ENCODE measurements around the gene CNTNAP1. TPM values are rescaled to one million over a fixed set of nuclear protein-coding genes. Genes with fewer than 3 reads are reported as not detected.
A peak's percentile ranks its signal among the peaks of the same experiment; 100 is the strongest.
"Not testable (repeated sequence)": the region's sequence is repeated elsewhere in the genome, so short reads cannot be mapped to it uniquely, and the experiment has no call there.

The CNTNAP1 gene
- total RNA-seq, 1 experiment from 2014 or later, result 19.2 TPM

GRCh38 chr17:42740699-42741098 is 58.4 kb downstream of the CNTNAP1 start:
- DNase-seq (ENCODE audit: low spot score), result no peak

GRCh38 chr17:42742916-42743315 is 60.6 kb downstream of the CNTNAP1 start:
- DNase-seq (ENCODE audit: low spot score), result not testable (repeated sequence)

DNA sequence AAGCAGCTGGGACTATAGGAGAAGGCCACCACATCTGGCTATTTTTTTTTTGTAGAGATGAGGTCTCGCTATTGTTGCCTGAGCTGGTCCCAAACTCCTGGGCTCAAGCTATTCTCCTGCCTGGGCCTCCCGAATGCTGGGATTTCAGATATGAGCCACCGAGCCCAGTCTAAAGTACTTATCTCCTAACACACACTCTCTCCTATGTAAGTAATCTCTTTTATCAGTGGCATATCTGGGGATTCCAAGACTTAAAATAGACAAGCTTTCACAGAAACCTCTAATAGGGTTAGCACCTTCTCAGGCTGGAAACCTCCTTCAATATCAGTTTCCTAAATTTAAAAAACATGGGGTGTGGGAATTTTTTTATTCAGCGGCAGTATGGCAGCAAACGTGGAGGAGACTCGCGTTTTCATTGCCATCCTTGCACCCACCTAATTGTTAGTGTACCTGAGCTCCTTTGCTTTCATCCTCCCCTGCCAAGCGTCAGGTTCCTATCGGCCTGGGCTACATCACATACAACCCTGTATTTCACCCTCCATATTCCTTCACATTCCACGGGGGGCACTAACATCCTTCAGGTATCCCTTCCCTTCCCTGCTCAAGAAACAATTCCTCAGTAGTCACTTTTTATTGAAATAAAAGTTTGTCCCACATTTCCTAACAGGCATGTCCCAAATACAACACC is 61.4 kb downstream of the CNTNAP1 start:
- no peak for DNase-seq (ENCODE audit: low spot score)

DNA sequence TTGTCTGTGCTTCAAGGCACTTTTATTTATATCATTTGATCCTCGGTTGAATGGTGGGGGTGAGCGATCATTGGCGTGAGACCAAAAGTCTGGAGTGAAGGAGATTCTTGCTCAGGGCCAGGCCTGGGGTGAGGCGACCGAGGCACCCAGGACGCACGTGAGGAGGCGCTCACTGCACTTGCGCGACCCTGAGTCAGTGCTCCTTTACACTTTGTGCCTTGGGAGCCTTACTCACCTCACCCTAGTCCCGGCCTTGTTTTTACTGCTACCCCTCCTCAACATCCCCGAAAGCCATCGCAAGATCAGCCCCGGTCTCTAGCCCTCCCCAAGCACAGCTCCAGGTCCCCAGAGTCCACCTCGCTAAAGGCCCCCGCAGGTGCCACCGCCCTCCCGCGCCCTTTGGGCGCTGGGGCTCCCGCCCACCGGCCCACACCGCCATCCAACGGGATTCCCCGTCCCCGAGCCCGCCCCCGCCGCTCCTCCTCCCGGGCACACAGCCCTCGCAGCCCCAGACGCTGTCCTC is 62.0 kb downstream of the CNTNAP1 start:
- peak; percentile 55 for DNase-seq (ENCODE audit: low spot score)

GRCh38 chr17:42744806-42745617 is 62.7 kb downstream of the CNTNAP1 start, which contains the start of gene EZH1:
Gene EZH1, minus strand, starts transcription at chr17:42745040. Its CDS starts 16,099 bp downstream, at chr17:42728941.
- DNase-seq (ENCODE audit: low spot score), result peak; percentile 86

DNA sequence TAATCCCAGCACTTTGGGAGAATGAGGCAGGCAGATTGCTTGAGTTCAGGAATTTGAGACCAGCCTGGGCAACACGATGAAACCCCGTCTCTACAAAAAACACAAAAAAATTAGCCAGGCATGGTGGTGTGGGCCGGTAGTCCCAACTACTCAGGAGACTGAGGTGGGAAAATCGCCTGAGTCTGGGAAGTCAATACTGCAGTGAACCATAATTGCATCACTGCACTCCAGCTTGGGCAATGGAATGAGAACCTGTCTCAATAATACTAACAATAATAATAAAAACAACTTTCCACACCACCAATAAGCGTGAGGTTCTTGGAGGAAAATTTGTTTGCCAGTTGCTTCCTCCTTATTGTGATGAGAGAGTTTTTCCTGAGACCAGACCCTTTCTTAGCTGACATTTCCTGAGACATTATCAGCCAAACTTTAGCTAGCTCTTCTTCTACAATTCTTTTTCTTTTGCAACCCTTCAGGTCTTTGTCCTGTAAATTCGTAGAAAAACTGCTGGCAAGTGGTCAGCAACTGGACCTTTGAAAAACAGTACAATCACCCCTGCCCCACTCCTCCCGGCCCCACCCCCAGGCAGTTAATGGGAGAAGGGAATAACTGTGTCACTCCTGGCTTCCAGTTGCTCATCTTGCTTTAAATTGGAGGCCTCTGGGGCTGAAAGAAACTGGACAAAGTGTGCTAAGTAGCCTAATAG is 66.0 kb downstream of the CNTNAP1 start:
- DNase-seq (ENCODE audit: low spot score), result no peak

- no peak for DNase-seq (ENCODE audit: low spot score)
Measured at GRCh38 chr17:42748908-42749798, 66.8 kb downstream of the CNTNAP1 start.

Other genes with a start within 250 kb of the CNTNAP1 start
- 23.4 and 24.1 TPM in 2 replicates for gene ATP6V0A1, start 223.7 kb upstream of the CNTNAP1 start, total RNA-seq (2014; rRNA removed; shearing (Covaris generic))
- gene NAGLU, start 146.3 kb upstream of the CNTNAP1 start, total RNA-seq (2014; rRNA removed; shearing (Covaris generic)), result 79.2 and 80.1 TPM in 2 replicates
- 1.3 and 1.6 TPM in 2 replicates for gene HSD17B1, start 129.6 kb upstream of the CNTNAP1 start, total RNA-seq (2014; rRNA removed; shearing (Covaris generic))
- 53.9 and 63.6 TPM in 2 replicates for gene COASY, start 120.4 kb upstream of the CNTNAP1 start, total RNA-seq (2014; rRNA removed; shearing (Covaris generic))
- 47.1 and 52.9 TPM in 2 replicates for gene MLX, start 115.4 kb upstream of the CNTNAP1 start, total RNA-seq (2014; rRNA removed; shearing (Covaris generic))
- 21.4 and 29.9 TPM in 2 replicates for gene PSMC3IP, start 104.8 kb upstream of the CNTNAP1 start, total RNA-seq (2014; rRNA removed; shearing (Covaris generic))
- gene RETREG3, start 73.2 kb upstream of the CNTNAP1 start, total RNA-seq (2014; rRNA removed; shearing (Covaris generic)), result 62.3 and 63.0 TPM in 2 replicates
- 157 and 159 TPM in 2 replicates for gene TUBG1, start 72.8 kb upstream of the CNTNAP1 start, total RNA-seq (2014; rRNA removed; shearing (Covaris generic))
- gene TUBG2, start 23.2 kb upstream of the CNTNAP1 start, total RNA-seq (2014; rRNA removed; shearing (Covaris generic)), result 21.8 and 34.1 TPM in 2 replicates
- 32.8 and 37.0 TPM in 2 replicates for gene PLEKHH3, start 5.5 kb upstream of the CNTNAP1 start, total RNA-seq (2014; rRNA removed; shearing (Covaris generic))
- gene CCR10, start 688 bp upstream of the CNTNAP1 start, total RNA-seq (2014; rRNA removed; shearing (Covaris generic)), result 2.7 and 3.6 TPM in 2 replicates
- 7.2 and 10.3 TPM in 2 replicates for gene EZH1, start 62.5 kb downstream of the CNTNAP1 start, total RNA-seq (2014; rRNA removed; shearing (Covaris generic))
- not detected in 2 replicates for gene RAMP2, start 78.7 kb downstream of the CNTNAP1 start, total RNA-seq (2014; rRNA removed; shearing (Covaris generic))
- 174 and 181 TPM in 2 replicates for gene VPS25, start 90.9 kb downstream of the CNTNAP1 start, total RNA-seq (2014; rRNA removed; shearing (Covaris generic))
- gene WNK4, start 98.1 kb downstream of the CNTNAP1 start, total RNA-seq (2014; rRNA removed; shearing (Covaris generic)), result 0.34 and 0.50 TPM in 2 replicates
- gene COA3, start 116.2 kb downstream of the CNTNAP1 start, total RNA-seq (2014; rRNA removed; shearing (Covaris generic)), result 112 and 122 TPM in 2 replicates
- 0.03 and 0.29 TPM in 2 replicates for gene CNTD1, start 116.3 kb downstream of the CNTNAP1 start, total RNA-seq (2014; rRNA removed; shearing (Covaris generic))
- gene BECN1, start 141.8 kb downstream of the CNTNAP1 start, total RNA-seq (2014; rRNA removed; shearing (Covaris generic)), result 113 and 134 TPM in 2 replicates
- gene PSME3, start 150.9 kb downstream of the CNTNAP1 start, total RNA-seq (2014; rRNA removed; shearing (Covaris generic)), result 185 and 217 TPM in 2 replicates
- 0.10 TPM in 1 of 2 replicates, not detected in the other for gene AOC2, start 162.0 kb downstream of the CNTNAP1 start, total RNA-seq (2014; rRNA removed; shearing (Covaris generic))
- 0.09 and 0.41 TPM in 2 replicates for gene AOC3, start 168.7 kb downstream of the CNTNAP1 start, total RNA-seq (2014; rRNA removed; shearing (Covaris generic))
- not detected in 2 replicates for gene G6PC1, start 218.3 kb downstream of the CNTNAP1 start, total RNA-seq (2014; rRNA removed; shearing (Covaris generic))

All from A172 (cell line).